HepG2 (cell line): Measurements from ENCODE around the gene SIK3. TPM values are rescaled to one million over a fixed set of nuclear protein-coding genes. Genes with fewer than 3 reads are reported as not detected.
A peak's percentile ranks its signal among the peaks of the same experiment; 100 is the strongest.

Source experiments
- FOSL2 ChIP-seq: sonication (generic); formaldehyde crosslinking; IDR thresholded peaks from 2 replicates; pipeline ENCODE4 v1.4.0; 2020; ENCODE audit warnings: missing genetic modification reagents
- MXD4 ChIP-seq: IDR thresholded peaks from 2 replicates; pipeline ENCODE4 v1.6.1; 2016; ENCODE audit warnings: mild to moderate bottlenecking, missing biosample characterization, missing genetic modification reagents
- NPAS2 ChIP-seq: sonication (generic); formaldehyde crosslinking; IDR thresholded peaks from 2 replicates; pipeline ENCODE4 v1.8.0; 2022; ENCODE audit warnings: mild to moderate bottlenecking, missing genetic modification reagents, borderline replicate concordance
- RNF2 ChIP-seq: fragments of 450-650 bp; conservative IDR thresholded peaks from 2 replicates; pipeline ENCODE4 v1.6.1; 2016; ENCODE audit warnings: low read depth
- ZNF136 ChIP-seq: sonication (generic); formaldehyde crosslinking; IDR thresholded peaks from 2 replicates; pipeline ENCODE4 v1.8.1; 2022; ENCODE audit warnings: low read depth, mild to moderate bottlenecking, moderate library complexity, missing genetic modification reagents
- ZNF432 ChIP-seq: sonication (generic); formaldehyde crosslinking; IDR thresholded peaks from 2 replicates; pipeline ENCODE4 v1.5.0; 2020; ENCODE audit warnings: missing genetic modification reagents, mild to moderate bottlenecking, borderline replicate concordance
- ZNF501 ChIP-seq: sonication (generic); formaldehyde crosslinking; IDR thresholded peaks from 2 replicates; pipeline ENCODE4 v1.5.1; 2020; ENCODE audit warnings: mild to moderate bottlenecking, moderate library complexity, missing genetic modification reagents
- polyA plus RNA-seq, 8 experiments: library from polyadenylated mRNA; depleted of rRNA in 3 of 8; stranded (reverse) in 7 of 8; unstranded in 1 of 8; fragments of >200 nt; fragmentation: Illumina TruSeq in 4 of 8; extraction: Trizol in 4 of 8; gene quantifications; 2 replicates each; pipeline versions ENCODE4 v1.2.1 to v1.2.3, GENCODE V29; 2011 to 2016; ENCODE audit warnings: low read depth in 4 of 8, missing spikeins in 1 of 8, mixed read lengths in 1 of 8; ENCODE audit not compliant: insufficient read depth in 1 of 8
- total RNA-seq, 5 experiments: library from RNA; depleted of rRNA; stranded (reverse); fragments of >200 nt; fragmentation: Illumina TruSeq; extraction: Trizol; gene quantifications; 2 replicates each; pipeline ENCODE4 v1.2.3, GENCODE V29; 2016; ENCODE audit warnings: low read depth in 1 of 5
- TF ChIP-seq, protein P1 (sequence below): sonication (generic); formaldehyde crosslinking; conservative IDR thresholded peaks from 2 replicates; pipeline ENCODE4 v1.4.0; 2020; ENCODE audit warnings: mild to moderate bottlenecking, missing genetic modification reagents, moderate library complexity
- TF ChIP-seq, protein P2 (sequence below): sonication (generic); formaldehyde crosslinking; IDR thresholded peaks from 2 replicates; pipeline ENCODE4 v1.5.0; 2020; ENCODE audit warnings: mild to moderate bottlenecking, missing genetic modification reagents, borderline replicate concordance
- TF ChIP-seq, protein P3 (sequence below): sonication (generic); formaldehyde crosslinking; IDR thresholded peaks from 2 replicates; pipeline ENCODE4 v1.9.0; 2021; ENCODE audit warnings: missing genetic modification reagents, borderline replicate concordance

The SIK3 gene
- total and polyA plus RNA-seq, 2 of the 13 experiments (the other 11 are each of a cell fraction or from before 2014, with no cell fraction given): 5.7 to 9.8 TPM

DNA sequence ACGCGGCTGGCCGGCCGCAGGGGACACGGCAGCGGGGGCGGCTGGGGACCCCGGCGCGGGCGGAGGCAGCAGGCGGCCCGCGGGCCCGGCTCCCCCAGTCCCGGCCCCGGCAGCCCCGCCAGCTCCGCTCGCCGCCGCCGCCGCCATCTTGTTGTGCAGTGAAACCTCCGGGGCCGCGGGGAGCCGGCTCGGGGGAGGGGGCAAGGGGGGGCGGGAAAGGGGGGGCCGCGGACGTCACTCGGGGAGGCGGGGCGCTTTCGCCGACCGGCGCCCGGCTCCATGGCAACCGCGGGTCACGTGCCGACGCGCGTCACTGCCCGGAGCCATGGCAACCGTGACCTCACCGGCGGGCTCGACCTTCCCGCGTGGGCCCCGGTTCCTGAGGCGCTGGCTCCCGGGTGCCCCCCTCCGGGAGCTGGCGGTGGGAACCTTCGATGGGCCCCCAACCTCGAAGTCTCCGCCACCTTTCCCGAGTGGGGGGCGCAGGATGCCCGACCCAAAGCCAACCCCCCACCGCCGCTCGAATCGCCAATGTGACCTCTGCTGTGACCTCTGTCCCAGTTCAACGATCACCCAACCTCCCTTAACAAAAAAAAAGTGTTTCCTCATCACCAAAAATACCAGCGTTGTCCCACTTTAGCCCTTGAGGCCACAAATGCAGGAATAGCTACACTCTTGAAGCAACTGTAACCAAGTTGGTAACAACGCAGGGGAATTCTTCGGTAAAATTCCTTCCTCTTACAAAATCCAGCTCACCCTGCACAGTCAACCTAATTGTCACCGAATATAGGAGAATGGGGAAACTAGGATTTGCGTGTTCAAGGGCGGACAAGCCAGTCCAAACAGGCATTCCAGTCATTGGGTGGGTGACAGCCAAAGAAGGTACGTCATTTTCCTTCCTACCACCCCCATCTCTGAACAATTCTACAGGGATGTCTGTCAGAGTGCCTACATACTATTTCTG is at the start of gene SIK3 (continued):
- TF ChIP-seq, protein P1, sequence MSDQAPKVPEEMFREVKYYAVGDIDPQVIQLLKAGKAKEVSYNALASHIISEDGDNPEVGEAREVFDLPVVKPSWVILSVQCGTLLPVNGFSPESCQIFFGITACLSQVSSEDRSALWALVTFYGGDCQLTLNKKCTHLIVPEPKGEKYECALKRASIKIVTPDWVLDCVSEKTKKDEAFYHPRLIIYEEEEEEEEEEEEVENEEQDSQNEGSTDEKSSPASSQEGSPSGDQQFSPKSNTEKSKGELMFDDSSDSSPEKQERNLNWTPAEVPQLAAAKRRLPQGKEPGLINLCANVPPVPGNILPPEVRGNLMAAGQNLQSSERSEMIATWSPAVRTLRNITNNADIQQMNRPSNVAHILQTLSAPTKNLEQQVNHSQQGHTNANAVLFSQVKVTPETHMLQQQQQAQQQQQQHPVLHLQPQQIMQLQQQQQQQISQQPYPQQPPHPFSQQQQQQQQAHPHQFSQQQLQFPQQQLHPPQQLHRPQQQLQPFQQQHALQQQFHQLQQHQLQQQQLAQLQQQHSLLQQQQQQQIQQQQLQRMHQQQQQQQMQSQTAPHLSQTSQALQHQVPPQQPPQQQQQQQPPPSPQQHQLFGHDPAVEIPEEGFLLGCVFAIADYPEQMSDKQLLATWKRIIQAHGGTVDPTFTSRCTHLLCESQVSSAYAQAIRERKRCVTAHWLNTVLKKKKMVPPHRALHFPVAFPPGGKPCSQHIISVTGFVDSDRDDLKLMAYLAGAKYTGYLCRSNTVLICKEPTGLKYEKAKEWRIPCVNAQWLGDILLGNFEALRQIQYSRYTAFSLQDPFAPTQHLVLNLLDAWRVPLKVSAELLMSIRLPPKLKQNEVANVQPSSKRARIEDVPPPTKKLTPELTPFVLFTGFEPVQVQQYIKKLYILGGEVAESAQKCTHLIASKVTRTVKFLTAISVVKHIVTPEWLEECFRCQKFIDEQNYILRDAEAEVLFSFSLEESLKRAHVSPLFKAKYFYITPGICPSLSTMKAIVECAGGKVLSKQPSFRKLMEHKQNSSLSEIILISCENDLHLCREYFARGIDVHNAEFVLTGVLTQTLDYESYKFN (CRISPR knock-in tag): peak; percentile 23; the same call in 1 of the 2 replicates
- TF ChIP-seq ZNF501 (CRISPR knock-in tag): peak; percentile 59; the same call in 1 of the 2 replicates
- 0 out of 2 replicates have a peak, but pooled peaks have one; percentile 50 for TF ChIP-seq RNF2
- TF ChIP-seq NPAS2 (CRISPR knock-in tag): no peak
- peak; percentile 8; the same call in 1 of the 2 replicates for TF ChIP-seq FOSL2
- TF ChIP-seq, protein P2, sequence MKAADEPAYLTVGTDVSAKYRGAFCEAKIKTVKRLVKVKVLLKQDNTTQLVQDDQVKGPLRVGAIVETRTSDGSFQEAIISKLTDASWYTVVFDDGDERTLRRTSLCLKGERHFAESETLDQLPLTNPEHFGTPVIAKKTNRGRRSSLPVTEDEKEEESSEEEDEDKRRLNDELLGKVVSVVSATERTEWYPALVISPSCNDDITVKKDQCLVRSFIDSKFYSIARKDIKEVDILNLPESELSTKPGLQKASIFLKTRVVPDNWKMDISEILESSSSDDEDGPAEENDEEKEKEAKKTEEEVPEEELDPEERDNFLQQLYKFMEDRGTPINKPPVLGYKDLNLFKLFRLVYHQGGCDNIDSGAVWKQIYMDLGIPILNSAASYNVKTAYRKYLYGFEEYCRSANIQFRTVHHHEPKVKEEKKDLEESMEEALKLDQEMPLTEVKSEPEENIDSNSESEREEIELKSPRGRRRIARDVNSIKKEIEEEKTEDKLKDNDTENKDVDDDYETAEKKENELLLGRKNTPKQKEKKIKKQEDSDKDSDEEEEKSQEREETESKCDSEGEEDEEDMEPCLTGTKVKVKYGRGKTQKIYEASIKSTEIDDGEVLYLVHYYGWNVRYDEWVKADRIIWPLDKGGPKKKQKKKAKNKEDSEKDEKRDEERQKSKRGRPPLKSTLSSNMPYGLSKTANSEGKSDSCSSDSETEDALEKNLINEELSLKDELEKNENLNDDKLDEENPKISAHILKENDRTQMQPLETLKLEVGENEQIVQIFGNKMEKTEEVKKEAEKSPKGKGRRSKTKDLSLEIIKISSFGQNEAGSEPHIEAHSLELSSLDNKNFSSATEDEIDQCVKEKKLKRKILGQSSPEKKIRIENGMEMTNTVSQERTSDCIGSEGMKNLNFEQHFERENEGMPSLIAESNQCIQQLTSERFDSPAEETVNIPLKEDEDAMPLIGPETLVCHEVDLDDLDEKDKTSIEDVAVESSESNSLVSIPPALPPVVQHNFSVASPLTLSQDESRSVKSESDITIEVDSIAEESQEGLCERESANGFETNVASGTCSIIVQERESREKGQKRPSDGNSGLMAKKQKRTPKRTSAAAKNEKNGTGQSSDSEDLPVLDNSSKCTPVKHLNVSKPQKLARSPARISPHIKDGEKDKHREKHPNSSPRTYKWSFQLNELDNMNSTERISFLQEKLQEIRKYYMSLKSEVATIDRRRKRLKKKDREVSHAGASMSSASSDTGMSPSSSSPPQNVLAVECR (CRISPR knock-in tag): peak; percentile 96
- TF ChIP-seq MXD4 (CRISPR knock-in tag): peak; percentile 77
- no peak for TF ChIP-seq ZNF432
- TF ChIP-seq, protein P3, sequence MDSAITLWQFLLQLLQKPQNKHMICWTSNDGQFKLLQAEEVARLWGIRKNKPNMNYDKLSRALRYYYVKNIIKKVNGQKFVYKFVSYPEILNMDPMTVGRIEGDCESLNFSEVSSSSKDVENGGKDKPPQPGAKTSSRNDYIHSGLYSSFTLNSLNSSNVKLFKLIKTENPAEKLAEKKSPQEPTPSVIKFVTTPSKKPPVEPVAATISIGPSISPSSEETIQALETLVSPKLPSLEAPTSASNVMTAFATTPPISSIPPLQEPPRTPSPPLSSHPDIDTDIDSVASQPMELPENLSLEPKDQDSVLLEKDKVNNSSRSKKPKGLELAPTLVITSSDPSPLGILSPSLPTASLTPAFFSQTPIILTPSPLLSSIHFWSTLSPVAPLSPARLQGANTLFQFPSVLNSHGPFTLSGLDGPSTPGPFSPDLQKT (CRISPR knock-in tag): no peak
- 0 out of 2 replicates have a peak, but pooled peaks have one; percentile 21 for TF ChIP-seq ZNF136 (CRISPR knock-in tag)
